CD4-positive, alpha-beta T cell treated with Interleukin-2 at 100 ng/mL for 4 hours (primary cell): Measurements from ENCODE around the gene NMNAT2.
"Not testable (repeated sequence)": the region's sequence is repeated elsewhere in the genome, so short reads cannot be mapped to it uniquely, and the experiment has no call there.

Experiments used
- DNase-seq: peaks from one replicate; pipeline ENCODE4 v3.0.0-alpha.2; 2020; ENCODE audit warnings: low spot score

Gene NMNAT2

GRCh38 chr1:183285746-183286145 is 132.4 kb downstream of the NMNAT2 start:
- DNase-seq, result no peak

- no peak for DNase-seq
Measured at GRCh38 chr1:183285256-183285655, 132.9 kb downstream of the NMNAT2 start.

DNA sequence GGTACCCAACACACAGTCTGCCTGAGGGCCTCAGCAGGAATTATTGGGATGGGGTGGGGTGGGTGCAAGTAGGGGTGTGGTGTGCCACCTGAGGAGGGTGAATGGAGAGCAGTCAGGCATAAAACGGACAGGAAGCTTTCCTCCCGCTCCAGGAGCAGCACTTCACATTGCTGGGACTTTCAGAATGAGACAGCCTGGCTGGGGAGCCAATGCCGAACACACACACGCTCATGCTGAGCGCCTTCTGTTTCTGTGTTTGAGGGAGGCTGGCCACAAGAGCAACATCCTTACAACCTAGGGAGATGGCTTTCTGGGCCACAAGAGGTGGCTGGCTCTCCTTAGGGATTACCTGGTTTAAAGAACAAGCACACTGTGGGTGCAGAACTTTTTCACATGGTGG is 134.1 kb downstream of the NMNAT2 start:
- DNase-seq, result no peak

- DNase-seq, result no peak
Measured at GRCh38 chr1:183283286-183283685, 134.9 kb downstream of the NMNAT2 start.

DNA sequence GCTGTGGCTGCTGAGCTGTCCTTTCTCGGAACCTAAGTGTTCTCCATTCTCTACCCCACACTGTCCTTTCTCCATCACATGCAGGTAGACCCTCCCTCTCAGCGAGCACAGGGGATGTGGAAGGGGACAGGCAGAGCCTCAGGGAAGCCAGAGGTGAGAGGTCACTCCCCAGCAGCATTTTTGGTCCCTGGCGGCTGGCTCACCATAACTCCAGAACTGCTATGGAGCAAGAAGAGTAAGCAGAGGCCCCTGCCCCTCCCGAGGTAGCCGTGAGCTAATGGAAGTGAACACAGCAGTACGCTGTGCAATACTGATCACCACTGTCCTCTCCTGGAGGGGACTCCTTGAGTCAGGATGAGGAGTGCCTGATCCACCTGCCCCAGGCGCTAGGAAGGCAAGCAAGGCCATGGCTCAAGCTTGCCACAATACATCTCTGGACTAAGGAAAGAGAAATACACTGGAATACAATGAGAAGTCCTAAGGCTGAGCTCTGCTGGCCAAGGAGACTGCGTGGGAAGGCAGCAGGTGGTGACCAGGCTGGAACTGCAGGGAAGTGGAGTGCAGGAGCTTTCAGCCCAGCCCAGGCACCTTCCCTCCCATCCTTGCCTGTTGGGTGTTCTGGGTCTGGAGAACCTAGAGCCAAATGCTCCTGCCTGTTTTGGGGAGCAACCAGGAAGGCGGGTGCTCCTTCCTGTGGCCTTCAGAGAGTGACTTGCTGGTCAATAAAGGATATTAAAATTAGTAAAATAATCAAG is 135.9 kb downstream of the NMNAT2 start:
- no peak for DNase-seq

GRCh38 chr1:183281553-183282091 is 136.6 kb downstream of the NMNAT2 start:
- peak; percentile 66 for DNase-seq

DNA sequence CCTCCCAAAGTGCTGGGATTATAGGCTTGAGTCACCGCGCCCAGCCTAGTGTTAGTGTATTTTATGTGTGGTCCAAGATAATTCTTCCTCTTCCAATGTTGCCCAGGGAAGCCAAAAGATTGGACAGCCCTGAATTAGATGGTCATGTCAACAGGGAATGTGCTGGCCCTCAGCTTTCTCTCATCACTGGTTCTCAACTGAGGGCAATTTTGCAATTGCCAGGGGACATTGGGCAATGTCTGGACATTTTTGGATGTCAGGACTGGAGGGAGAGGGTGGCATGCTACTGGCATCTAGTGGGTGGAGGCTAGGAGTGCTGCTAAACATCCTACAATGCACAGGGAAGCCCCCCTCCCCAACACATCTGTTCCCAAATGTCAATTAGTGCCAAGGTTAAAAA is 137.1 kb downstream of the NMNAT2 start:
- no peak for DNase-seq

DNA sequence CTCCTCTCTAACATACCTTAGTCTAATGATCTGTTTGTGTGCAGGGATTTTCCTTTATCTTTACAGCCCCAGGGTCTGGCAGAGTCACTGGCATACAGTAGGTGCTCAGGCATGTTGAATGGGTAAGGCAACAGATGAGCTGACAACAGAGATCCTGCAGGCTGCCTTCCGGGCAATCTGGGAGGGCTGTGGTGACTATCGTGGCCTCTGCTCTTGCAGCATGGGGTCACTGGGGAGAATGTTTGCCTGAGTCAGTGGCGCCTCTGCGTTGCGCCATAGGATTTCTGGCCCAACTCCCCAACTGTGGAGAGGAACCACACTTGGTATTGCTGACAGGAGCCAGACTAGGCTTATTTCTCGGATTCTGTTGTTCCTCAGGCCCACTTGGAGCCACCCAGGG is 138.3 kb downstream of the NMNAT2 start:
- no peak for DNase-seq

DNA sequence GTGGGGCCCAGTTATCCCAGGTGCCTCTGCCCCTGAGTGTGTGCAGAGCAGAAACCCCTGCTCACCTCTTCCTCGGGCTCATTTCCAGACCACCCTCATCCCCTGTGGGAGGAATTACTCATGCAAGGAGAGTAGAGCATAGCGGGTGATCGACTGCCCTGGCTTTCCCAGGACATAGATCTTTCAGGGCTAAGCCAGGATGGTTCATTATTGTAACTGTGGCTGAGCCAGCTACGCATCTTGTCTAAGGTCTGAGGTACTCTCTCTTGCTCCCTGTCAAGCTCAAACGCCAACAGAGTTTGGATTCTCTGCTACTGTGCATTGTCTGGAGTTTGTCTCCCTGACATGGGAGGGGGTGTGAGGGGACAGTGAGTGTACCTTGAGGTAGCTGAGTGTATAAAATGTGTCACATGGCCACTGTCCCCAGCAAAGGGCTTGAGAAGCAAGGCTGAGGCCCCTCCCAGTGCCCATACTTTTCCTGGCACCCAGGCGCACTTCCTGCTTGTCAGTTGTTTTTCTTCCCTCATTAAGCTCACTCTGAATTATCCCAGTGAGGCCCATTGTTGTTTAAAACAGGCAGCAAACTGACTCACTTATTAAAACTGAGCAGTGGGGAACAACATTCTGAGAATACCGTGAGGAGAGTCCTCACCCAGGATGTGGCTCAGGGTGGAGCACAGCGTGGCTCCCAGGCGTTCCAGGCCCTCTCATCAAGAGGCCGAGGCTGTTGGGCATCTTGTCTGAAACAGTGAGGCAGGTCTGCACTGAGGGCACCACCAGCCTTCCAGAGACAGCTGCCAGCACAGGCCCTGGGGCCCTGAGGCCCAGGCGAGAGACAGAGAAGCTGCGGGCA is 139.2 kb downstream of the NMNAT2 start:
- no peak for DNase-seq

DNA sequence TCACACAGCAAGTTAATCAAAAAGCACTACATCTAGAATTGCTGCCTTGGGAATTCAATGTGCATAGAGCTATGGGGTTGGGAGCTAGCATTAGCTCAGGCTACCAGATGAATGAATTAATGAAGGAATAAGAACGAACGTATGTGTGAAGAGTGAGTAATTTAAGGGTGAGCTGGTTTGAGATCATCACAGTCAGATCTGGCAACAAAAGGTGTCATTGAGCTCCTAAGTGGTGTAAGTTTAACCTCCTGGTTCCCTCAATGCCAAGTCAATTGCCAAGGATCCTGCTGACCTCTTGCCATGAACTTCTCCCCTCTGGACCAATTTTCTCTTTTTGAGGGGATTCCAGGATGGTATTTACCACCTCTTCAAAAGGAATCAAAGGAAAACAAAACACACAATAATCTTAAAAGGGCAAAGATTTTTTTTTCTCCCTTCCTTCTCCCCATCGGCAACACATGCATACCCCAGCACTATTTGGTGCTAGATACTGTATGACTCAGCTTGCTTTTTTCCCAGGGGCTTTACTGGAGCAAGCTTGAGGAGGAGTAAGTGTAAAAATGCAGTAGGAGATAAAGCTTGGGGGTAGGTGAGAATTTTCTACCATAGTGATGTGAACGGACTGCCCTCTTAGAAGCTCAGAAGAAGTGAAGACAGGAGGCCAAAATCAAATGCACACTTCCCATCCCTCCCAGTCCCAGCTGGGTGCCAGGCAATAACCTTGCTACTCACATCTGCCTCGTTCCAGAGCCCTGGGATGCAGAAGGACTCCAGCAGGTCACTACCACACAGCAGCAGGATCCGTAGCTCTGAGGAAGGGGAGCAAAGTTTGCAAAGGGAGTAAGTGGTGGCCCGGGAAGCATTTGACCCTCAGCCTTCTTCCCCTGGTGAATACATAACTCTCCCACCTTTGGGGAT is 140.1 kb downstream of the NMNAT2 start:
- DNase-seq, result no peak

GRCh38 chr1:183276386-183277080 is 141.6 kb downstream of the NMNAT2 start:
- no peak for DNase-seq

- no peak for DNase-seq
Measured at GRCh38 chr1:183275322-183275721, 142.9 kb downstream of the NMNAT2 start.

DNA sequence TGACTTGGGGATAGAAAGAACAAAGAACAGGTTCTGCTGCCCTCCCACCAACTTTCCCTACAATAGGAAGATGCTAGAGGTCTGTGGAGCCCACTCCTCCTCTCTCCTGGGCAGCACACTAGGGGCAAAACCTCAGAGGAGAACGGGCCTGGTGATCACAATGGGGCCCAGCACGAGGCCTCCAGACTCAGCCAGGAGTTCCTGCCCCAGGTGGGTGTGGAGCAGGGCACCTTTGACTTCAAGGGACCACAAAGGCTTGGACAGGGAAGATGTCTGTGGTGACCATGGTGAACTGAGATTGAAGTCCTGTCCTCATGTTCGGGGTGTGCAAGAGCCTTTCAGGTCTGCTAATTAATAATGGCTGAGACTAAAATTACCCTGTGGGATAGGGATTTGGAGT is 143.3 kb downstream of the NMNAT2 start:
- no peak for DNase-seq

DNA sequence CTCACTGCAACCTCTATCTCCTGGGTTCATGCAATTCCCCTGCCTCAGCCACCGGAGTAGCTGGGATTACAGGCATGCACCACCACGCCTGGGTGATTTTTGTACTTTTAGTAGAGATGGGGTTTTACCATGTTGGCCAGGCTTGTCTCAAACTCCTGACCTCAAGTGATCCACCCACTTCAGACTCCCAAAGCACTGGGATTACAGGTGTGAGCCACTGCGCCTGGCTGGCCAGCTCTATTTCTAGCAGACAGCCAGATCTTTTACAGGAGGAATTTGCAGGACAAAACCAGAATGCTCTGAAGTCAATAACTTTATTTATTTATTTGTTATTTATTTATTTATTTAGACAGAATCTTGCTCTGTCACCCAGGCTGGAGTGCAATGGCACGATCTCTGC is 144.2 kb downstream of the NMNAT2 start:
- not testable (repeated sequence) for DNase-seq

GRCh38 chr1:183273300-183273699 is 144.9 kb downstream of the NMNAT2 start:
- no peak for DNase-seq

- no peak for DNase-seq
Measured at GRCh38 chr1:183272390-183272848, 145.8 kb downstream of the NMNAT2 start.

DNA sequence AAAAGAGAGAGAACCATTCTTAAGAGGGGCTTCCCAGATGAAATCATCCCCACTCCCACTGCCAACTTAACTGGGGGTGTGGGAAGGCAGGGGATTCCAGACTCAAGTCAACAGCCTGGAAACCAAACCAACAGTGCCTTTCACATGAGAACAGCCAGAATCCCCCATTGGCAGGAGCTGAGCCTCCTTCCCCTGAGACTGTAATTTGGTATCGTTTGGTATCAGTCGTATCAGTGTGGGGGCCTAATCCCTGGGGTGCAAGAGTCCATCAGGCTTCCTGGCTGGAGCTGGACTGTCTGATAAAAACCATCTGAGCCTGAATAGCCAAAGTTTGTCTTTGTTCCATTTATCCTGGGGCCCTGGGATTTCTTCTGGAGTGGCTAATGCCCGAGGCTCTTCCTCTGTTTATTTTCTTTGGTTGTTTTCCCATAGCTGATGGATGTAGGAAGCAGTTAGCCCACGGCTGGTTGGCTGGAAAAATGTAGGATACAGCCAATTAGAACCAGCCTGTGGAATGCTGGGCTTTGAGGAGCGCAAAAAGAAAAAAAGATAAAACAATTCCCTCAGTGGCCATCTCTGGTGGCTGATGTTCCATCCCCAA is 147.5 kb downstream of the NMNAT2 start:
- DNase-seq, result no peak

- no peak for DNase-seq
Measured at GRCh38 chr1:183267646-183268431, 150.3 kb downstream of the NMNAT2 start.

- DNase-seq, result no peak
Measured at GRCh38 chr1:183263886-183264602, 154.1 kb downstream of the NMNAT2 start.
